ENCODE data around the gene SCAF8. TPM values are rescaled to one million over a fixed set of nuclear protein-coding genes. Genes with fewer than 3 reads are reported as not detected.

The SCAF8 gene
- polyA plus RNA-seq, 1 experiment = 13.1 TPM

DNA sequence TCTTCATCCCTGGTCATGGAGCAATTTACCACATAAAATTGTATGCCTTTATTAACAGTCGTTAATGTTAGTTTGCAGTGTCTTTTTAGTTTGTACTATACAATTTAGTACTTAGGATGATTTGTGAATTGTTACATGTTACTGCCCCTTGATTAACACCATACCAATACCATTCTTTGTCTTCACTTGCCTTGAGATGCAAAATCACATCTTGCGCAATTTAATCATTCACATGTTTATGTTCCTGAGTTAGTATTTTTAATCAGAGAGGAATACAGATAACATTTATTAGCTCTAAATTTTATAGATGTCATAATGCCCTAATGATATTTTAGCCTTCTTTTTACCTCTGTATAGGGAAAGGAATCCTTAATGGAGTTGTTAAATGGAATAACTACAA lies 114.1 kb downstream of the SCAF8 start:
- ChIA-PET CTCF (no interaction called here), POLR2A (no interaction called here)
- Histone ChIP-seq H3K4me3 (ENCODE audit: low read depth, low read length) (no peak overlapping the region), H3K27me3 (ENCODE audit: control insufficient read depth, insufficient read depth, low read length) (no peaks in the 10 kb centered on the region), H3K36me3 (ENCODE audit: control insufficient read depth, insufficient read depth, low read length) (no peaks in the 10 kb centered on the region)
- peak; percentile 3 for DNase-seq (ENCODE audit: low read depth)
- TF ChIP-seq, protein P1, sequence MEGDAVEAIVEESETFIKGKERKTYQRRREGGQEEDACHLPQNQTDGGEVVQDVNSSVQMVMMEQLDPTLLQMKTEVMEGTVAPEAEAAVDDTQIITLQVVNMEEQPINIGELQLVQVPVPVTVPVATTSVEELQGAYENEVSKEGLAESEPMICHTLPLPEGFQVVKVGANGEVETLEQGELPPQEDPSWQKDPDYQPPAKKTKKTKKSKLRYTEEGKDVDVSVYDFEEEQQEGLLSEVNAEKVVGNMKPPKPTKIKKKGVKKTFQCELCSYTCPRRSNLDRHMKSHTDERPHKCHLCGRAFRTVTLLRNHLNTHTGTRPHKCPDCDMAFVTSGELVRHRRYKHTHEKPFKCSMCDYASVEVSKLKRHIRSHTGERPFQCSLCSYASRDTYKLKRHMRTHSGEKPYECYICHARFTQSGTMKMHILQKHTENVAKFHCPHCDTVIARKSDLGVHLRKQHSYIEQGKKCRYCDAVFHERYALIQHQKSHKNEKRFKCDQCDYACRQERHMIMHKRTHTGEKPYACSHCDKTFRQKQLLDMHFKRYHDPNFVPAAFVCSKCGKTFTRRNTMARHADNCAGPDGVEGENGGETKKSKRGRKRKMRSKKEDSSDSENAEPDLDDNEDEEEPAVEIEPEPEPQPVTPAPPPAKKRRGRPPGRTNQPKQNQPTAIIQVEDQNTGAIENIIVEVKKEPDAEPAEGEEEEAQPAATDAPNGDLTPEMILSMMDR (IDR thresholded peaks at IDR 0.05; ENCODE audit: insufficient read depth, low read depth, low read length) = no peak

DNA sequence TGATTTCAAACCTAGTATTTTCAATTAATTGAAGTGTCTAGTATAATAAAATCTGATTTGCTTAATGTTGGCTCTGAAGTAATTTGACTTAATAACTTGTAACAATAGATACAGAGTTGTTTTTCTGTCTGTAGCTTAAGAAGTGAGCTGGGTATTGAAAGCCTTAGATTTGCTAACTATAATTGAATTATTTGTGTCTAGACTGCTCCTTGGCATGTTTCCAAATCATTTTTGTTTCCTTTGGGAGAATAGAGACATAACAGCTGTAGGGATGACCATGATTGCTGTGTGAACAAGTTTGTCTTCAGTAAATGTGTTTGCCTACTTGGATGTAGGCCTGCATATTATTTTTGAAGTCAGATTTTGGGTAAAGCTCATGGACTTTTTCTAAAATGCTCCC lies 115.4 kb downstream of the SCAF8 start:
- H3K4me3 ChIP-seq (ENCODE audit: low read depth, low read length) = no peak overlapping the region
- H3K27me3 ChIP-seq (ENCODE audit: control insufficient read depth, insufficient read depth, low read length) = no peaks in the 10 kb centered on the region
- H3K36me3 ChIP-seq (ENCODE audit: control insufficient read depth, insufficient read depth, low read length) = no peaks in the 10 kb centered on the region
- ChIA-PET POLR2A (no interaction called here), CTCF (interaction anchor here (1.1 to 1.5 kb wide), 2 partner anchors 19 to 174 kb away, joined by 3 to 6 read pairs; no protein-coding TSS in a partner anchor)
- DNase-seq (ENCODE audit: low read depth) = no peak
- TF ChIP-seq, protein P1 (IDR thresholded peaks at IDR 0.05; ENCODE audit: insufficient read depth, low read depth, low read length) = no peak

DNA sequence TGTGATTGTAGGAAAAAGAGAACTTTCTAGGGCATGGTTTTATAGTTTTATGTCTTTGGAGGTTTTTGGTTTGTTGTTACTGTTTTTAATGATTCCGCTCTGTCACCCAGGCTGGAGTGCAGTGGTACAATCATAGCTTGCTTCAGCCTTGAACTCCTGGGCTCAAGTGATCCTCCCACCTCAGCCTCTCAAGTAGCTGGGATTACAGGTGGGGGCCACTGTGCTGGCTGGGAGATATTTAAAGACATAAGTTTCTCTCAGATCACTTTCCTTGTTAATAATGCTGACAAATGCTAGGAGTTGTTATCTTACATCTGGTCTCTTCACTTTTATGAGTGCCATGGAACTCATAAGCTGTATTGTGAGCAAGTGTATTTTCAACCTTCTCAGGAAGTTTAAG lies 116.3 kb downstream of the SCAF8 start:
- POLR2A ChIA-PET = no interaction called here
- TF ChIP-seq, protein P1 (IDR thresholded peaks at IDR 0.05; ENCODE audit: insufficient read depth, low read depth, low read length) = no peak
- H3K4me3 ChIP-seq (ENCODE audit: low read depth, low read length) = no peak overlapping the region
- no peak for DNase-seq (ENCODE audit: low read depth)
- H3K36me3 ChIP-seq (ENCODE audit: control insufficient read depth, insufficient read depth, low read length) = no peaks in the 10 kb centered on the region
- H3K27me3 ChIP-seq (ENCODE audit: control insufficient read depth, insufficient read depth, low read length) = no peaks in the 10 kb centered on the region
- CTCF ChIA-PET = interaction anchor here (1.1 to 1.5 kb wide), 2 partner anchors 18 to 175 kb away, joined by 3 to 6 read pairs; no protein-coding TSS in a partner anchor

DNA sequence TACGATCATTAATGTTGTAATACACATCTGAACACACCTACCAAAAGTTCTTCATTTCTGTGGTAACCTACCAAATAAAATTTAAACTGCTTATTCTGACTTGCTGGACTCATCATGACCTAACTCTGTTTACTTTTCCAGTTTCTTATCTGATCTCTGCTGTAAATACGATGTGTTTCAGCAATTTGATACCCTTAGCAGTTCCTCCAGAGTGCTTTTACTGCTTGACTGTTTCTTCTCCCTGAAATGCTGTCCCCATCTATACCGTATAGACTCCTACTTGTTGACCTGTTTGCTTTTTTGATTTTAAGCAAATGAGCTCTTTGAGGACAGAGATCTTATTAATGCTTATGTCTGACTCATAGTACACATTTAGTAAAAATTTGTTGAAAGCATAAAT lies 119.5 kb downstream of the SCAF8 start:
- DNase-seq (ENCODE audit: low read depth) = peak; percentile 51
- no peaks in the 10 kb centered on the region for H3K27me3 ChIP-seq (ENCODE audit: control insufficient read depth, insufficient read depth, low read length)
- ChIA-PET POLR2A (no interaction called here), CTCF (interaction anchor here (0.9 to 1.6 kb wide), 3 partner anchors 15 to 395 kb away, joined by 3 to 4 read pairs (median 3); no protein-coding TSS in a partner anchor)
- no peak overlapping the region for H3K4me3 ChIP-seq (ENCODE audit: low read depth, low read length)
- H3K36me3 ChIP-seq (ENCODE audit: control insufficient read depth, insufficient read depth, low read length) = no peaks in the 10 kb centered on the region; the same call in 1 of the 2 replicates
- TF ChIP-seq, protein P1 (IDR thresholded peaks at IDR 0.05; ENCODE audit: insufficient read depth, low read depth, low read length) = no peak

DNA sequence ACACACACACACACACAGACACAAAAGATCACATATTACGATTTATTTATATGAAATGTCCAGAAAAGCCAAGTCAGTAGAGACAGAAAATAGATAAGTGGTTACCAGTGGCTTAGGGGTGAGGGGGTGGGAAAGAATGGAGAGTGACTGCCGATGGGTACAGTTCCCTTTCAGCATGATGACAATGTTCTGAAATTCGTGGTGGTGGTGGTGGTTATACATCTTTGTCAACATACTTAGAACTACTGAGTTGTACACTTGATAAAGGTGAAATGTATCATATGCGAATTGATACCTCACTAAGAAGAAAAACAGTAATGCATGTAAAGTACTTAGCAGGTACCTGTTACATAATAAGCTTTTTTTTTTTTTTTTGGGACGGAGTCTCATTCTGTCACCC lies 124.3 kb downstream of the SCAF8 start:
- Histone ChIP-seq H3K4me3 (ENCODE audit: low read depth, low read length) (no peak overlapping the region), H3K27me3 (ENCODE audit: control insufficient read depth, insufficient read depth, low read length) (no peaks in the 10 kb centered on the region), H3K36me3 (ENCODE audit: control insufficient read depth, insufficient read depth, low read length) (no peaks in the 10 kb centered on the region; the same call in 1 of the 2 replicates)
- DNase-seq (ENCODE audit: low read depth) = no peak
- ChIA-PET CTCF (no interaction called here), POLR2A (no interaction called here)
- TF ChIP-seq, protein P1 (IDR thresholded peaks at IDR 0.05; ENCODE audit: insufficient read depth, low read depth, low read length) = no peak
